Measurements from ENCODE around the gene ZNF628.

The ZNF628 gene

GRCh38 chr19:55465460-55466240 lies 10.8 kb upstream of the ZNF628 start:
- Histone ChIP-seq H3K4me3 (ENCODE audit: low read length) (no peak overlapping the region), H3K4me1 (ENCODE audit: control insufficient read depth, insufficient read depth, low read length) (peaks cover 2% of the 10 kb centered on the region), H3K27ac (ENCODE audit: low read length) (no peak overlapping the region), H3K36me3 (ENCODE audit: control insufficient read depth, insufficient read depth, low read length) (no peaks in the 10 kb centered on the region), H3K27me3 (ENCODE audit: control insufficient read depth, insufficient read depth, low read length) (no peaks in the 10 kb centered on the region), H3K9me3 (ENCODE audit: control insufficient read depth, insufficient read depth, low read length) (no peaks in the 10 kb centered on the region)
- no CpG with 5 or more reads among the region's 11 CpGs for WGBS (ENCODE audit: insufficient coverage, insufficient read length)
- DNase-seq (ENCODE audit: low read depth, low spot score) = no peak

- Histone ChIP-seq H3K4me3 (ENCODE audit: low read length) (no peak overlapping the region), H3K27me3 (ENCODE audit: control insufficient read depth, insufficient read depth, low read length) (no peaks in the 10 kb centered on the region), H3K27ac (ENCODE audit: low read length) (no peak overlapping the region), H3K9me3 (ENCODE audit: control insufficient read depth, insufficient read depth, low read length) (no peaks in the 10 kb centered on the region), H3K4me1 (ENCODE audit: control insufficient read depth, insufficient read depth, low read length) (peaks cover 2% of the 10 kb centered on the region), H3K36me3 (ENCODE audit: control insufficient read depth, insufficient read depth, low read length) (no peaks in the 10 kb centered on the region)
- WGBS (ENCODE audit: insufficient coverage, insufficient read length) = no CpG with 5 or more reads among the region's 4 CpGs
- DNase-seq (ENCODE audit: low read depth, low spot score) = no peak
These were observed 10.2 kb upstream of the ZNF628 start for GRCh38 chr19:55466241-55466614.

GRCh38 chr19:55467236-55468053 lies 9.0 kb upstream of the ZNF628 start:
- Histone ChIP-seq H3K36me3 (ENCODE audit: control insufficient read depth, insufficient read depth, low read length) (no peaks in the 10 kb centered on the region), H3K4me3 (ENCODE audit: low read length) (no peak overlapping the region), H3K27ac (ENCODE audit: low read length) (no peak overlapping the region), H3K4me1 (ENCODE audit: control insufficient read depth, insufficient read depth, low read length) (peaks cover 2% of the 10 kb centered on the region), H3K27me3 (ENCODE audit: control insufficient read depth, insufficient read depth, low read length) (no peaks in the 10 kb centered on the region), H3K9me3 (ENCODE audit: control insufficient read depth, insufficient read depth, low read length) (no peaks in the 10 kb centered on the region)
- no CpG with 5 or more reads among the region's 29 CpGs for WGBS (ENCODE audit: insufficient coverage, insufficient read length)
- no peak for DNase-seq (ENCODE audit: low read depth, low spot score)

DNA sequence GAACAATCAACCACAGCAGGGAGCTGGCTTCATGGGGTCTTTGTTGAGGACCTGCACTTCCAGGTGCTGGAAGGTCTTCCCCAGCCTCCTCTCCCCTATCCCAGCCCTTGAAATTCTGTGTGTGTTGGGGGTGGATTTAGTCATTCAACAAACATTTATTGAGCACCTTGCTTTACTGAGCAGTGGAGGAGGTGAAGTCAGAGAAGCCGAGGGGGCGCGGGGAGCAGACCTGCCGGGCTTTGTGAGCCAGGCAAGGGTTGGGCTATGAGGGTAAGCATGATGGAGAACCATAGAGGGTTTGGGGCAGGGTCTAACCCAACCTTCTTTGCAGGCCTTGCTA lies 8.4 kb upstream of the ZNF628 start:
- H3K27me3 ChIP-seq (ENCODE audit: control insufficient read depth, insufficient read depth, low read length) = no peaks in the 10 kb centered on the region
- H3K36me3 ChIP-seq (ENCODE audit: control insufficient read depth, insufficient read depth, low read length) = no peaks in the 10 kb centered on the region
- H3K4me3 ChIP-seq (ENCODE audit: low read length) = no peak overlapping the region
- no CpG with 5 or more reads among the region's 4 CpGs for WGBS (ENCODE audit: insufficient coverage, insufficient read length)
- H3K9me3 ChIP-seq (ENCODE audit: control insufficient read depth, insufficient read depth, low read length) = no peaks in the 10 kb centered on the region
- no peak overlapping the region for H3K27ac ChIP-seq (ENCODE audit: low read length)
- no peak for DNase-seq (ENCODE audit: low read depth, low spot score)
- H3K4me1 ChIP-seq (ENCODE audit: control insufficient read depth, insufficient read depth, low read length) = peaks cover 2% of the 10 kb centered on the region

- Histone ChIP-seq H3K27me3 (ENCODE audit: control insufficient read depth, insufficient read depth, low read length) (no peaks in the 10 kb centered on the region), H3K4me3 (ENCODE audit: low read length) (no peak overlapping the region), H3K4me1 (ENCODE audit: control insufficient read depth, insufficient read depth, low read length) (peaks cover 2% of the 10 kb centered on the region; the same call in 1 of the 2 replicates), H3K9me3 (ENCODE audit: control insufficient read depth, insufficient read depth, low read length) (no peaks in the 10 kb centered on the region), H3K36me3 (ENCODE audit: control insufficient read depth, insufficient read depth, low read length) (no peaks in the 10 kb centered on the region), H3K27ac (ENCODE audit: low read length) (no peak overlapping the region)
- no peak for DNase-seq (ENCODE audit: low read depth, low spot score)
- WGBS (ENCODE audit: insufficient coverage, insufficient read length) = no CpG with 5 or more reads among the region's 13 CpGs
These were observed 5.2 kb upstream of the ZNF628 start for GRCh38 chr19:55471266-55471665.

- DNase-seq (ENCODE audit: low read depth, low spot score) = no peak
- no peaks in the 10 kb centered on the region for H3K36me3 ChIP-seq (ENCODE audit: control insufficient read depth, insufficient read depth, low read length)
- peaks cover 2% of the 10 kb centered on the region; the same call in 1 of the 2 replicates for H3K4me1 ChIP-seq (ENCODE audit: control insufficient read depth, insufficient read depth, low read length)
- H3K27me3 ChIP-seq (ENCODE audit: control insufficient read depth, insufficient read depth, low read length) = no peaks in the 10 kb centered on the region
- WGBS (ENCODE audit: insufficient coverage, insufficient read length) = no CpG with 5 or more reads among the region's 8 CpGs
- no peak overlapping the region for H3K27ac ChIP-seq (ENCODE audit: low read length)
- H3K9me3 ChIP-seq (ENCODE audit: control insufficient read depth, insufficient read depth, low read length) = no peaks in the 10 kb centered on the region
- H3K4me3 ChIP-seq (ENCODE audit: low read length) = no peak overlapping the region
These were observed 4.0 kb upstream of the ZNF628 start for GRCh38 chr19:55472463-55472862.

- no peak for DNase-seq (ENCODE audit: low read depth, low spot score)
- no peak overlapping the region for H3K4me3 ChIP-seq (ENCODE audit: low read length)
- H3K4me1 ChIP-seq (ENCODE audit: control insufficient read depth, insufficient read depth, low read length) = peaks cover 2% of the 10 kb centered on the region; the same call in 1 of the 2 replicates
- H3K27ac ChIP-seq (ENCODE audit: low read length) = no peak overlapping the region
- H3K9me3 ChIP-seq (ENCODE audit: control insufficient read depth, insufficient read depth, low read length) = no peaks in the 10 kb centered on the region
- WGBS (ENCODE audit: insufficient coverage, insufficient read length) = no CpG with 5 or more reads among the region's 16 CpGs
- no peaks in the 10 kb centered on the region for H3K27me3 ChIP-seq (ENCODE audit: control insufficient read depth, insufficient read depth, low read length)
- no peaks in the 10 kb centered on the region for H3K36me3 ChIP-seq (ENCODE audit: control insufficient read depth, insufficient read depth, low read length)
These were observed 3.0 kb upstream of the ZNF628 start for GRCh38 chr19:55473225-55474012.

DNA sequence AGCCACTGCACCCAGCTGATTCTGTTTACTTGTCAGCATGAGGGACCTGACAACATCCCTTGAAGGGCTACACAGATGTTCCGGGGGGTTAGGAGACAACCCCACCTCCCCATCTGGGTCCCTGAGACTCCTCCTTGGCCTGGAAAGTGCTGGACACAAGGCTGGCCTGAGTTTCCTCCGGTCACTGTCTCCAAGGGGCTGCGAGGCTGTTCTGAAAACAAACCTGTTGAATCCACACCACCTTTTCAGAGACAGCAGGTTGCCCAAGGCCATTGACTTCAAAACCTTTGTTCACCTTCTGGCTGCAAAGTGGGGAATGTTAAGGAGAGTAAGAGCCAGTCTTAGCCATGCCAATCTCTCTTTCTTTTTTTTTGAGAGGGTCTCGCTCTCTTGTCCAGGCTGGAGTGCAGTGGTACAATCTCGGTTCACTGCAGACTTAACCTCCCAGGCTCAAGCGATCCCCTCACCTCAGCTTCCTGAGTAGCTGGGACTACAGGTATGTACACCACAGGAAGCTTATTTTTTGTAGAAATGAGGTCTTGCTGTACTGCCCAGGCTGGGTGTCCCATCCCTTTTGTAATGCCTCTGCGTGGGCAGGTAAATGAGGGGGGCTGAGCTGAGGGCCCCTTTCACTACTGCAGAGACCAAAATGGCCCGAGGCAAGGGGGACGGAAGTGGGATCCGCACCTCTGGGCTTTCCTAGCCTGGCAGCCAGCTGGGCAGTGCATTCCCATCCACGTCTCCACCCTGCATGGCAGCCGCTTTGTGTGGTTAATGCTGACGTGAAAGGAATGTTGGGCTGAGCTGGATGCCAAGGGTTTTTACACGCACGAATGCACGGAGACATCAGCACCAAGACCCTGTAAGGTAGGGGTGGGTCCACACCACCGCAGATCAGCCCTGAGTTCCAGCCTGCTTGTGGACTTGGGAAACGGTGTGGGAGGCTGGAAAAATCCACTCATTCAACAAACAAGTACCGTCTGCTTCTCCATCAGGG lies 1.9 kb upstream of the ZNF628 start:
- H3K9me3 ChIP-seq (ENCODE audit: control insufficient read depth, insufficient read depth, low read length) = no peaks in the 10 kb centered on the region
- no CpG with 5 or more reads among the region's 19 CpGs for WGBS (ENCODE audit: insufficient coverage, insufficient read length)

GRCh38 chr19:55477905-55478304 lies 1.5 kb downstream of the ZNF628 start:
- Histone ChIP-seq H3K36me3 (ENCODE audit: control insufficient read depth, insufficient read depth, low read length) (peaks cover 5% of the 10 kb centered on the region; the same call in 1 of the 2 replicates), H3K27ac (ENCODE audit: low read length) (no peak overlapping the region), H3K4me3 (ENCODE audit: low read length) (no peak overlapping the region), H3K4me1 (ENCODE audit: control insufficient read depth, insufficient read depth, low read length) (peaks cover 6% of the 10 kb centered on the region), H3K9me3 (ENCODE audit: control insufficient read depth, insufficient read depth, low read length) (no peaks in the 10 kb centered on the region), H3K27me3 (ENCODE audit: control insufficient read depth, insufficient read depth, low read length) (no peaks in the 10 kb centered on the region)
- 100% methylated on average over 1 of the region's 13 CpGs for WGBS (ENCODE audit: insufficient coverage, insufficient read length)
- DNase-seq (ENCODE audit: low read depth, low spot score) = no peak

More for the DNA sequence above, 1.9 kb upstream of the ZNF628 start:
- no peaks in the 10 kb centered on the region for H3K27me3 ChIP-seq (ENCODE audit: control insufficient read depth, insufficient read depth, low read length)
- peaks cover 2% of the 10 kb centered on the region; the same call in 1 of the 2 replicates for H3K4me1 ChIP-seq (ENCODE audit: control insufficient read depth, insufficient read depth, low read length)
- H3K27ac ChIP-seq (ENCODE audit: low read length) = no peak overlapping the region
- no peak overlapping the region for H3K4me3 ChIP-seq (ENCODE audit: low read length)
- DNase-seq (ENCODE audit: low read depth, low spot score) = no peak
- no peaks in the 10 kb centered on the region for H3K36me3 ChIP-seq (ENCODE audit: control insufficient read depth, insufficient read depth, low read length)
